Caco-2 (cell line): ENCODE measurements around the gene GRHL3. TPM values are rescaled to one million over a fixed set of nuclear protein-coding genes. Genes with fewer than 3 reads are reported as not detected.

Source experiments
- BruUV-seq: library from RNA; stranded (reverse); fragments of 400-500 nt; replicated peaks from 2 replicates; lab custom pipeline; 2021; lab: Mats Ljungman, UMichigan
- CTCF ChIA-PET: fragments of 300-600 bp; sonication (Branson Sonifier 250); formaldehyde crosslinking; loops from one replicate; lab custom pipeline; 2022; ENCODE audit warnings: antibody characterized with exemption; lab: Charles Lee
- POLR2A ChIA-PET: fragments of 300-600 bp; sonication (Branson Sonifier 250); formaldehyde crosslinking; loops from one replicate; lab custom pipeline; 2022; ENCODE audit warnings: antibody characterized with exemption; lab: Charles Lee
- DNase-seq, 2 experiments: peaks; one replicate each; pipeline versions ENCODE4 v3.0.0 to v3.0.0-alpha.2; 2020 to 2022
- H3K27me3 ChIP-seq: replicated peaks from 2 replicates; pipeline ENCODE4 v1.6.0; 2011; ENCODE audit warnings: low read length; ENCODE audit not compliant: control insufficient read depth, insufficient read depth
- H3K36me3 ChIP-seq: 2 replicates; pipeline ENCODE4 v1.5.1; 2011; ENCODE audit warnings: low read length; ENCODE audit not compliant: control insufficient read depth, insufficient read depth
- H3K4me1 ChIP-seq: fragments of 250-450 bp; sonication (Bioruptor Pico); 2 replicates; pipeline ENCODE4 v1.5.1; 2020; ENCODE audit warnings: mild to moderate bottlenecking
- H3K4me3 ChIP-seq: 2 replicates; pipeline ENCODE4 v1.5.1; 2011; ENCODE audit warnings: low read depth, mild to moderate bottlenecking, control low read depth, low read length
- H3K9me3 ChIP-seq: fragments of 250-450 bp; sonication (Bioruptor Pico); 2 replicates; pipeline ENCODE4 v1.5.1; 2020; ENCODE audit warnings: mild to moderate bottlenecking, moderate library complexity
- H3K27ac Mint-ChIP-seq: one replicate; pipeline ENCODE4 v1.8.0; 2022; ENCODE audit warnings: mixed read lengths; ENCODE audit not compliant: unreplicated experiment
- H3K27me3 Mint-ChIP-seq: one replicate; pipeline ENCODE4 v1.8.0; 2022; ENCODE audit warnings: mixed read lengths; ENCODE audit not compliant: insufficient read depth, unreplicated experiment
- H3K36me3 Mint-ChIP-seq: one replicate; pipeline ENCODE4 v1.8.0; 2022; ENCODE audit warnings: mild to moderate bottlenecking, mixed read lengths; ENCODE audit not compliant: insufficient read depth, unreplicated experiment
- H3K4me1 Mint-ChIP-seq: one replicate; pipeline ENCODE4 v1.8.0; 2022; ENCODE audit warnings: low read depth, mixed read lengths; ENCODE audit not compliant: unreplicated experiment
- H3K4me3 Mint-ChIP-seq: one replicate; pipeline ENCODE4 v1.8.0; 2022; ENCODE audit warnings: mild to moderate bottlenecking, moderate library complexity, mixed read lengths; ENCODE audit not compliant: unreplicated experiment
- H3K9me3 Mint-ChIP-seq: one replicate; pipeline ENCODE4 v1.8.0; 2022; ENCODE audit warnings: mixed read lengths; ENCODE audit not compliant: unreplicated experiment
- intact Hi-C: fragments of 100-400 bp; cut with micrococcal nuclease; formaldehyde crosslinking; loops from one replicate; pipeline ENCODE4 v1.10.0; 2022; ENCODE audit not compliant: unreplicated experiment
- total RNA-seq: library from RNA; stranded (reverse); gene quantifications from 2 replicates; pipeline ENCODE4 v1.2.3, GENCODE V29; 2022
- TF ChIP-seq, protein P1 (sequence below), 2 experiments: fragments of 200-600 bp in 1 of 2; IDR thresholded peaks; 1 replicate in 1 of 2; 2 replicates in 1 of 2; pipeline versions ENCODE4 v1.5.1 to v1.8.0; 2011 to 2022; ENCODE audit warnings: antibody characterized with exemption in 1 of 2, control low read depth in 1 of 2, inconsistent platforms in 1 of 2, low read depth in 1 of 2, low read length in 1 of 2, mild to moderate bottlenecking in 1 of 2, moderate library complexity in 1 of 2; ENCODE audit not compliant: insufficient read depth in 1 of 2, severe bottlenecking in 1 of 2, unreplicated experiment in 1 of 2

The GRHL3 gene
- total RNA-seq, 1 experiment from 2014 or later = 2.3 TPM

DNA sequence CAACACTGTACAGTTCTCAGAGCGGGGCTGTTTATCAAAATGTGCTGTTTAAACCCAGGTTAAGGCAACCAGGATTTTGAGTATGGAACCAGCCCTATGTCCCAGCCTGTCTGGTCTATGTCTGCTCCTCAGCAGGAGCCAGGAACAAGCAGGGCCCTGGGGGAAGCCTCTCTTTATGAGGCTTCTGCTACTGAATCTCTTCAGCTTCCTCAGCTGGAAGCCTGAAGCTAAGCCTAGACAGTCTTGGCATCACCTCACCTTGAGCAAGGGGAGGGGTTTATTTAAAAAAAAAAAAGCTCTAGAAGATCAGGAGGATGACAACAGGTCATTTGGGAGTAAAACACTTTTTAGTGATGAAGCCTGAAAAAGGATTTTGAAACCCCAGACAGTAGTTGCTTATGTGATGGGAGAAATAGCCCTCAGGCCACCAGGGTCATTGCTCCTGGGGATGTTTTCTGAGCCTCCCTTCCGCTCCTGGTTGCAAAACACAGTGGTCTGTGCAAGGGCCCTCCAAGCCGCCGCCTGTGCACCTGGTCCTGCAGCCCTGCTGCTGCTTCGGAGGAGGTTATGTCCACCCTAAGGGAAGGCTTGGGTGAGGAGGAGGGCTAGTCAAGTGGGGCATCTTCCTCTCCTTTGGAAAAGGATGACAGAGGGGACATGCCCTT, 21.8 kb upstream of the GRHL3 start:
- no peaks in the 10 kb centered on the region for H3K9me3 Mint-ChIP-seq
- intact Hi-C loops = no loop called here
- CTCF ChIA-PET = no interaction called here

DNA sequence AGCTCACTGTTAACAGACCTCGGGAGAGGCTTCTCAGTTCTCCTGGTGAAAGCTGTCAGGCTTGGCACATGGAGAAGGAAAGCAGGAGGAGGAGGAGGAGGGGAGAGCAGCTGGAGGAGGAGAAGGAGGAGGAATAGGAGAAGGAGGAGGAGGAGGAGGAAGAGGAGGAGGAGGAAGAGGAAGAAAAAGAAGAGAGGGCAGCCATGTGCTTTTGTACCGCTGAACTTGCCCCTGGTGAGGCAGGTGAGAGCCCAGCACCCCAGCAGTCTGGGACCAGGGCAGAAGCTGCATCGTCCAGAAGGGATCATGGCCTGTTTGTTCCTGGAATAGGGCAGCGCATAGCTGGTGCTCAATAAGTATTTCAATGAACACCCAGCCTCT, 21.3 kb upstream of the GRHL3 start:
- DNase-seq = no peak
- ChIA-PET CTCF (no interaction called here), POLR2A (no interaction called here)
- no peaks in the 10 kb centered on the region for H3K36me3 Mint-ChIP-seq
- no peaks in the 10 kb centered on the region for H3K4me1 Mint-ChIP-seq
- TF ChIP-seq, protein P1, sequence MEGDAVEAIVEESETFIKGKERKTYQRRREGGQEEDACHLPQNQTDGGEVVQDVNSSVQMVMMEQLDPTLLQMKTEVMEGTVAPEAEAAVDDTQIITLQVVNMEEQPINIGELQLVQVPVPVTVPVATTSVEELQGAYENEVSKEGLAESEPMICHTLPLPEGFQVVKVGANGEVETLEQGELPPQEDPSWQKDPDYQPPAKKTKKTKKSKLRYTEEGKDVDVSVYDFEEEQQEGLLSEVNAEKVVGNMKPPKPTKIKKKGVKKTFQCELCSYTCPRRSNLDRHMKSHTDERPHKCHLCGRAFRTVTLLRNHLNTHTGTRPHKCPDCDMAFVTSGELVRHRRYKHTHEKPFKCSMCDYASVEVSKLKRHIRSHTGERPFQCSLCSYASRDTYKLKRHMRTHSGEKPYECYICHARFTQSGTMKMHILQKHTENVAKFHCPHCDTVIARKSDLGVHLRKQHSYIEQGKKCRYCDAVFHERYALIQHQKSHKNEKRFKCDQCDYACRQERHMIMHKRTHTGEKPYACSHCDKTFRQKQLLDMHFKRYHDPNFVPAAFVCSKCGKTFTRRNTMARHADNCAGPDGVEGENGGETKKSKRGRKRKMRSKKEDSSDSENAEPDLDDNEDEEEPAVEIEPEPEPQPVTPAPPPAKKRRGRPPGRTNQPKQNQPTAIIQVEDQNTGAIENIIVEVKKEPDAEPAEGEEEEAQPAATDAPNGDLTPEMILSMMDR (IDR thresholded peaks at IDR 0.05; ENCODE audit: insufficient read depth in 1 of 2, low read depth in 1 of 2, low read length in 1 of 2, severe bottlenecking in 1 of 2, unreplicated experiment in 1 of 2) = no peak
- H3K36me3 ChIP-seq = no peaks in the 10 kb centered on the region
- no peaks in the 10 kb centered on the region for H3K9me3 ChIP-seq
- intact Hi-C loops = no loop called here
- no peak overlapping the region for H3K4me3 Mint-ChIP-seq
- H3K27me3 ChIP-seq = no peaks in the 10 kb centered on the region
- BruUV-seq = no TSS peak
- no peaks in the 10 kb centered on the region for H3K9me3 Mint-ChIP-seq
- H3K27me3 Mint-ChIP-seq = peaks cover 10% of the 10 kb centered on the region
- no peak overlapping the region for H3K27ac Mint-ChIP-seq
- no peaks in the 10 kb centered on the region for H3K4me1 ChIP-seq
- H3K4me3 ChIP-seq = no peak overlapping the region

More for the DNA sequence above, 21.8 kb upstream of the GRHL3 start:
- no peaks in the 10 kb centered on the region for H3K36me3 Mint-ChIP-seq
- H3K4me1 Mint-ChIP-seq = no peaks in the 10 kb centered on the region
- no TSS peak for BruUV-seq
- TF ChIP-seq, protein P1 (IDR thresholded peaks at IDR 0.05; ENCODE audit: insufficient read depth in 1 of 2, low read depth in 1 of 2, low read length in 1 of 2, severe bottlenecking in 1 of 2, unreplicated experiment in 1 of 2) = no peak
- no peaks in the 10 kb centered on the region for H3K27me3 ChIP-seq
- peaks cover 10% of the 10 kb centered on the region for H3K27me3 Mint-ChIP-seq
- POLR2A ChIA-PET = no interaction called here
- H3K27ac Mint-ChIP-seq = no peak overlapping the region
- no peaks in the 10 kb centered on the region for H3K9me3 ChIP-seq
- no peak overlapping the region for H3K4me3 Mint-ChIP-seq
- no peaks in the 10 kb centered on the region for H3K4me1 ChIP-seq
- no peaks in the 10 kb centered on the region for H3K36me3 ChIP-seq
- DNase-seq = no peak
- H3K4me3 ChIP-seq = no peak overlapping the region

DNA sequence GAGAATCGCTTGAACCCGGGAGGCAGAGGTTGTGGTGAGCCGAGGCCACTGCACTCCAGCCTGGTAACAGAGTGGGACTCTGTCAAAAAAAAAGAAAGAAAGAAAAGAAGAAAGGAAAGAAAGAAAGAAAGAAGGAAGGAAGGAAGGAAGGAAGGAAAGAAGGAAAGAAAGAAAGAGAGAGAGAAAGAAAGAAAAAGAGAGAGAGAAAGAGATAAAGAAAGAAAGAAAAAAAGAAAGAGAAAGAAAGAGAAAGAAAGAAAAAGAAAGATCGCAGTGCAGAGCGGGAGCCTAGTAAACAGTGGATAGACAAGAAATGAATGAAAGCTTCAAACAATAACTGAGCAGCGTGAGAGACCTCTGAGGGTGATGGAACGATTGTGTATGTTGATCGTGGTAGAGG, 20.6 kb upstream of the GRHL3 start:
- ChIA-PET CTCF (no interaction called here), POLR2A (no interaction called here)
- Mint-ChIP-seq H3K4me3 (no peak overlapping the region), H3K27me3 (peaks cover 10% of the 10 kb centered on the region), H3K36me3 (no peaks in the 10 kb centered on the region), H3K9me3 (no peaks in the 10 kb centered on the region), H3K4me1 (no peaks in the 10 kb centered on the region), H3K27ac (no peak overlapping the region)
- Histone ChIP-seq H3K4me3 (no peak overlapping the region), H3K27me3 (no peaks in the 10 kb centered on the region), H3K4me1 (no peaks in the 10 kb centered on the region), H3K9me3 (no peaks in the 10 kb centered on the region), H3K36me3 (no peaks in the 10 kb centered on the region)
- no TSS peak for BruUV-seq
- TF ChIP-seq, protein P1 (IDR thresholded peaks at IDR 0.05; ENCODE audit: insufficient read depth in 1 of 2, low read depth in 1 of 2, low read length in 1 of 2, severe bottlenecking in 1 of 2, unreplicated experiment in 1 of 2) = no peak
- DNase-seq = no peak
- intact Hi-C loops = no loop called here
